Kidney epithelial cell (primary cell): ENCODE measurements around the gene ARMC10. TPM values are rescaled to one million over a fixed set of nuclear protein-coding genes. Genes with fewer than 3 reads are reported as not detected.

Source experiments
- DNase-seq: peaks from one replicate; pipeline ENCODE4 v3.0.0-alpha.2; 2010; ENCODE audit warnings: low read depth
- H3K27me3 ChIP-seq: 2 replicates; pipeline ENCODE4 v1.6.0; 2011; ENCODE audit warnings: low read length; ENCODE audit not compliant: control insufficient read depth, insufficient read depth
- H3K36me3 ChIP-seq: 2 replicates; pipeline ENCODE4 v1.5.1; 2011; ENCODE audit warnings: low read length; ENCODE audit not compliant: control insufficient read depth, insufficient read depth
- H3K4me3 ChIP-seq: 2 replicates; pipeline ENCODE4 v1.5.1; 2011; ENCODE audit warnings: low read depth, mild to moderate bottlenecking, control low read depth, low read length
- CTCF ChIP-seq: IDR thresholded peaks from 2 replicates; pipeline ENCODE4 v1.5.1; 2011; ENCODE audit warnings: mild to moderate bottlenecking, moderate library complexity, low read length, control low read depth, inconsistent platforms; ENCODE audit not compliant: insufficient read depth, poor library complexity, severe bottlenecking
- total RNA-seq: library from RNA; depleted of rRNA; stranded (reverse); fragments of >200 nt; gene quantifications from 2 replicates; pipeline ENCODE4 v1.2.3, GENCODE V29; 2015

Gene ARMC10
- total RNA-seq, 1 donor from 2014 or later: 34.7 TPM

- H3K27me3 ChIP-seq: no peaks in the 10 kb centered on the region
- H3K36me3 ChIP-seq: no peaks in the 10 kb centered on the region
- no peak overlapping the region for H3K4me3 ChIP-seq
- TF ChIP-seq CTCF: no peak
- DNase-seq: no peak
Measured at GRCh38 chr7:103123529-103123928, 48.6 kb downstream of the ARMC10 start.

DNA sequence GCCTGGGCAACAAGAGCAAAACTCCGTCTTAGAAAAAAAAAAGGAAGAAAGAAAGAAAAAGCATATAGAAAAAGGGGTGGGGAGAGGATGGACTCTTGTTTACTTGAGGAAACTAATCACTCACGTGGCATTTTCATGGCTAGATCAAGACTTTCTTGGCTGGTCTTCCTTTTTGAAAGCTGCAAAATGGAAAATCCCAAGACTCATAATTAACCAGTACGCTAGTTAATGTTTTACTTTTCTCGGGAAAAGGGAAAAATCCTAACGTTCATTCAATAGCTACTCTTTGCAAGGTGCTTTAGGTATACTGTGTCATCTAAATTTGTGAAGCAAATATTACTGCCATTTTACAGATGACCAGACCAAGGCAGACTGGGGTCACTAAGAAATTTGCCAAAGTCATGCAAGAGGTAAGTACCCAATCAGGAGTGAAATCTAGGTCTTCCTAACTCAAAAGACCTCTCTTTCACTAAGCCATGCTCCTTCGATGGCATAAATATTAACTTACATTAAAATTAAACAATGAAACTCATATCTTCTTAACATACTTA is 49.6 kb downstream of the ARMC10 start:
- DNase-seq: no peak
- no peaks in the 10 kb centered on the region for H3K36me3 ChIP-seq
- no peak for TF ChIP-seq CTCF
- no peaks in the 10 kb centered on the region for H3K27me3 ChIP-seq
- no peak overlapping the region for H3K4me3 ChIP-seq

GRCh38 chr7:103127006-103127405 is 52.1 kb downstream of the ARMC10 start:
- H3K36me3 ChIP-seq: no peaks in the 10 kb centered on the region
- H3K4me3 ChIP-seq: no peak overlapping the region
- no peaks in the 10 kb centered on the region for H3K27me3 ChIP-seq
- TF ChIP-seq CTCF: no peak
- no peak for DNase-seq

- TF ChIP-seq CTCF: no peak
- DNase-seq: no peak
- H3K27me3 ChIP-seq: no peaks in the 10 kb centered on the region
- H3K4me3 ChIP-seq: no peak overlapping the region
- H3K36me3 ChIP-seq: no peaks in the 10 kb centered on the region
Measured at GRCh38 chr7:103129702-103130549, 55.0 kb downstream of the ARMC10 start.

- no peak for TF ChIP-seq CTCF
- H3K27me3 ChIP-seq: no peaks in the 10 kb centered on the region
- DNase-seq: no peak
- H3K36me3 ChIP-seq: no peaks in the 10 kb centered on the region
- no peak overlapping the region for H3K4me3 ChIP-seq
Measured at GRCh38 chr7:103130901-103131624, 56.1 kb downstream of the ARMC10 start.
